K562 (cell line): Measurements from ENCODE around the gene UBAC2. TPM values are rescaled to one million over a fixed set of nuclear protein-coding genes. Genes with fewer than 3 reads are reported as not detected.

Source experiments
- BACH1 ChIP-seq: fragments of 200-800 bp; sonication (Bioruptor generic); IDR thresholded peaks from 2 replicates; pipeline ENCODE4 v1.6.1; 2016; ENCODE audit warnings: missing genetic modification characterization, missing compliant biosample characterization
- DLX4 ChIP-seq: fragments of 250-450 bp; sonication (Bioruptor Pico); IDR thresholded peaks from 2 replicates; pipeline ENCODE4 v1.6.1; 2021; ENCODE audit warnings: mild to moderate bottlenecking
- DPF2 ChIP-seq: fragments of 450-650 bp; IDR thresholded peaks from 2 replicates; pipeline ENCODE4 v1.6.1; 2016
- HDAC3 ChIP-seq: fragments of 450-650 bp; IDR thresholded peaks from 2 replicates; pipeline ENCODE4 v1.6.1; 2018; ENCODE audit warnings: borderline replicate concordance, mild to moderate bottlenecking, moderate library complexity; ENCODE audit not compliant: partially characterized antibody
- NCOA1 ChIP-seq: fragments of 450-650 bp; IDR thresholded peaks from 2 replicates; pipeline ENCODE4 v1.6.1; 2016; ENCODE audit warnings: low read depth
- NFIX ChIP-seq: fragments of 250-450 bp; sonication (Bioruptor Pico); IDR thresholded peaks from 2 replicates; pipeline ENCODE4 v1.4.0; 2020; ENCODE audit warnings: low read depth, mild to moderate bottlenecking, moderate library complexity
- NFYB ChIP-seq: IDR thresholded peaks from 2 replicates; pipeline ENCODE4 v1.6.1; 2011; ENCODE audit warnings: mild to moderate bottlenecking, moderate library complexity; ENCODE audit not compliant: insufficient read length; ENCODE audit errors: extremely low read depth
- RCOR1 ChIP-seq, 2 experiments: IDR thresholded peaks; 2 replicates each; pipeline ENCODE4 v1.6.1; 2012; ENCODE audit warnings: low read depth in 2 of 2, low read length in 2 of 2, borderline replicate concordance in 1 of 2, improper control_type of control experiment in 1 of 2
- TAF7 ChIP-seq: fragments of 450-650 bp; IDR thresholded peaks from 2 replicates; pipeline ENCODE4 v1.6.1; 2016; ENCODE audit warnings: missing genetic modification characterization, missing compliant biosample characterization
- TGIF2 ChIP-seq: sonication (generic); formaldehyde crosslinking; IDR thresholded peaks from 2 replicates; pipeline ENCODE4 v1.8.1; 2022; ENCODE audit warnings: mild to moderate bottlenecking, missing genetic modification reagents, moderate library complexity
- ZFP36 ChIP-seq: fragments of 150-350 bp; IDR thresholded peaks from 2 replicates; pipeline ENCODE4 v1.6.1; 2018; ENCODE audit warnings: low read length, low read depth; ENCODE audit not compliant: partially characterized antibody
- ZFPM2 ChIP-seq: fragments of 250-450 bp; sonication (Bioruptor Pico); IDR thresholded peaks from 2 replicates; pipeline ENCODE4 v1.5.1; 2022; ENCODE audit warnings: mild to moderate bottlenecking
- ZKSCAN3 ChIP-seq: fragments of 250-450 bp; sonication (Bioruptor Pico); IDR thresholded peaks from 2 replicates; pipeline ENCODE4 v1.4.0; 2020
- ZKSCAN8 ChIP-seq: fragments of 200-800 bp; sonication (Bioruptor generic); IDR thresholded peaks from 2 replicates; pipeline ENCODE4 v1.6.1; 2016; ENCODE audit warnings: missing genetic modification characterization, missing compliant biosample characterization
- ZNF124 ChIP-seq: sonication (generic); formaldehyde crosslinking; IDR thresholded peaks from 2 replicates; pipeline ENCODE4 v1.8.1; 2022; ENCODE audit warnings: missing genetic modification reagents
- ZNF830 ChIP-seq: fragments of 250-450 bp; sonication (Bioruptor Pico); IDR thresholded peaks from 2 replicates; pipeline ENCODE4 v1.5.0; 2021; ENCODE audit warnings: mild to moderate bottlenecking
- ZZZ3 ChIP-seq: fragments of 450-650 bp; IDR thresholded peaks from 2 replicates; pipeline ENCODE4 v1.6.1; 2016; ENCODE audit warnings: antibody characterized with exemption, mild to moderate bottlenecking, moderate library complexity
- polyA plus RNA-seq, 8 experiments: library from polyadenylated mRNA; depleted of rRNA in 4 of 8; stranded (reverse) in 5 of 8; unstranded in 3 of 8; fragments of >200 nt; fragmentation: Nextera tagmentation in 2 of 8; fragmentation: Illumina TruSeq in 1 of 8; extraction: Ambion mirVana in 2 of 8; extraction: Trizol in 1 of 8; gene quantifications; 2 replicates each; pipeline versions ENCODE4 v1.2.1 to v1.2.3, GENCODE V29; 2011 to 2014; ENCODE audit warnings: inconsistent platforms in 1 of 8, missing spikeins in 1 of 8
- total RNA-seq, 7 experiments: library from RNA; depleted of rRNA in 6 of 7; stranded (reverse); fragments of >200 nt in 6 of 7; fragmentation: Illumina TruSeq in 2 of 7; extraction: Trizol in 2 of 7; gene quantifications; 2 replicates each; pipeline versions ENCODE4 v1.2.1 to v1.2.3, GENCODE V29; 2011 to 2021; ENCODE audit warnings: low replicate concordance in 1 of 7
- TF ChIP-seq, protein P1 (sequence below): conservative IDR thresholded peaks from 2 replicates; pipeline ENCODE4 v1.6.1; 2011; ENCODE audit warnings: low read depth, mild to moderate bottlenecking, low read length; ENCODE audit not compliant: control insufficient read depth
- TF ChIP-seq, protein P2 (sequence below): sonication (generic); formaldehyde crosslinking; IDR thresholded peaks from 2 replicates; pipeline ENCODE4 v1.8.0; 2022; ENCODE audit warnings: mild to moderate bottlenecking, missing genetic modification reagents
- TF ChIP-seq, protein P3 (sequence below): fragments of 450-650 bp; formaldehyde crosslinking; IDR thresholded peaks from 2 replicates; pipeline ENCODE4 v1.4.0; 2020; ENCODE audit warnings: mild to moderate bottlenecking, moderate library complexity
- TF ChIP-seq, protein P4 (sequence below), 2 experiments: fragments of 250-450 bp in 1 of 2; fragments of 450-650 bp in 1 of 2; sonication (Bioruptor Pico) in 1 of 2; IDR thresholded peaks; 2 replicates each; pipeline versions ENCODE4 v1.6.1 to v1.8.0; 2016 to 2021; ENCODE audit warnings: mild to moderate bottlenecking in 2 of 2, moderate library complexity in 2 of 2, missing compliant biosample characterization in 1 of 2, missing genetic modification characterization in 1 of 2
- TF ChIP-seq, protein P5 (sequence below): fragments of 450-650 bp; IDR thresholded peaks from 2 replicates; pipeline ENCODE4 v1.6.1; 2017; ENCODE audit warnings: antibody characterized with exemption
- TF ChIP-seq, protein P6 (sequence below): fragments of 450-650 bp; IDR thresholded peaks from 2 replicates; pipeline ENCODE4 v1.6.1; 2016; ENCODE audit warnings: missing biosample characterization, missing genetic modification characterization

The UBAC2 gene
- total and polyA plus RNA-seq, 9 of the 15 experiments (the other 6 are each of a cell fraction or from before 2014, with no cell fraction given): 6.0 to 84.1 (median 32.3) TPM

- TF ChIP-seq ZFPM2 (CRISPR knock-in tag) (no peak), ZFP36 (no peak), NCOA1 (no peak), HDAC3 (peak; percentile 28), NFYB (no peak), BACH1 (tag) (no peak), TGIF2 (CRISPR knock-in tag) (no peak), DLX4 (CRISPR knock-in tag) (no peak), RCOR1 (IDR thresholded peaks at IDR 0.05; ENCODE audit: borderline replicate concordance in 1 of 2, low read depth in 2 of 2, low read length in 2 of 2) (peak in 1 of 2 experiments; percentile 69; a peak in 1 of 4 replicates), DPF2 (peak; percentile 92), ZKSCAN3 (no peak), NFIX (CRISPR knock-in tag) (no peak), ZKSCAN8 (no peak), ZNF830 (CRISPR knock-in tag) (no peak), ZZZ3 (no peak), ZNF124 (no peak), TAF7 (tag) (no peak)
- TF ChIP-seq, protein P1, sequence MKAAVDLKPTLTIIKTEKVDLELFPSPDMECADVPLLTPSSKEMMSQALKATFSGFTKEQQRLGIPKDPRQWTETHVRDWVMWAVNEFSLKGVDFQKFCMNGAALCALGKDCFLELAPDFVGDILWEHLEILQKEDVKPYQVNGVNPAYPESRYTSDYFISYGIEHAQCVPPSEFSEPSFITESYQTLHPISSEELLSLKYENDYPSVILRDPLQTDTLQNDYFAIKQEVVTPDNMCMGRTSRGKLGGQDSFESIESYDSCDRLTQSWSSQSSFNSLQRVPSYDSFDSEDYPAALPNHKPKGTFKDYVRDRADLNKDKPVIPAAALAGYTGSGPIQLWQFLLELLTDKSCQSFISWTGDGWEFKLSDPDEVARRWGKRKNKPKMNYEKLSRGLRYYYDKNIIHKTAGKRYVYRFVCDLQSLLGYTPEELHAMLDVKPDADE: no peak
- TF ChIP-seq, protein P2, sequence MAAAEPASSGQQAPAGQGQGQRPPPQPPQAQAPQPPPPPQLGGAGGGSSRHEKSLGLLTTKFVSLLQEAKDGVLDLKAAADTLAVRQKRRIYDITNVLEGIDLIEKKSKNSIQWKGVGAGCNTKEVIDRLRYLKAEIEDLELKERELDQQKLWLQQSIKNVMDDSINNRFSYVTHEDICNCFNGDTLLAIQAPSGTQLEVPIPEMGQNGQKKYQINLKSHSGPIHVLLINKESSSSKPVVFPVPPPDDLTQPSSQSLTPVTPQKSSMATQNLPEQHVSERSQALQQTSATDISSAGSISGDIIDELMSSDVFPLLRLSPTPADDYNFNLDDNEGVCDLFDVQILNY (CRISPR knock-in tag): no peak
- TF ChIP-seq, protein P3, sequence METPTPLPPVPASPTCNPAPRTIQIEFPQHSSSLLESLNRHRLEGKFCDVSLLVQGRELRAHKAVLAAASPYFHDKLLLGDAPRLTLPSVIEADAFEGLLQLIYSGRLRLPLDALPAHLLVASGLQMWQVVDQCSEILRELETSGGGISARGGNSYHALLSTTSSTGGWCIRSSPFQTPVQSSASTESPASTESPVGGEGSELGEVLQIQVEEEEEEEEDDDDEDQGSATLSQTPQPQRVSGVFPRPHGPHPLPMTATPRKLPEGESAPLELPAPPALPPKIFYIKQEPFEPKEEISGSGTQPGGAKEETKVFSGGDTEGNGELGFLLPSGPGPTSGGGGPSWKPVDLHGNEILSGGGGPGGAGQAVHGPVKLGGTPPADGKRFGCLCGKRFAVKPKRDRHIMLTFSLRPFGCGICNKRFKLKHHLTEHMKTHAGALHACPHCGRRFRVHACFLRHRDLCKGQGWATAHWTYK: no peak
- TF ChIP-seq, protein P4, sequence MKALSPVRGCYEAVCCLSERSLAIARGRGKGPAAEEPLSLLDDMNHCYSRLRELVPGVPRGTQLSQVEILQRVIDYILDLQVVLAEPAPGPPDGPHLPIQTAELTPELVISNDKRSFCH (CRISPR knock-in tag; IDR thresholded peaks at IDR 0.05): no peak
- TF ChIP-seq, protein P4 (tag; IDR thresholded peaks at IDR 0.05): no peak
- TF ChIP-seq, protein P5, sequence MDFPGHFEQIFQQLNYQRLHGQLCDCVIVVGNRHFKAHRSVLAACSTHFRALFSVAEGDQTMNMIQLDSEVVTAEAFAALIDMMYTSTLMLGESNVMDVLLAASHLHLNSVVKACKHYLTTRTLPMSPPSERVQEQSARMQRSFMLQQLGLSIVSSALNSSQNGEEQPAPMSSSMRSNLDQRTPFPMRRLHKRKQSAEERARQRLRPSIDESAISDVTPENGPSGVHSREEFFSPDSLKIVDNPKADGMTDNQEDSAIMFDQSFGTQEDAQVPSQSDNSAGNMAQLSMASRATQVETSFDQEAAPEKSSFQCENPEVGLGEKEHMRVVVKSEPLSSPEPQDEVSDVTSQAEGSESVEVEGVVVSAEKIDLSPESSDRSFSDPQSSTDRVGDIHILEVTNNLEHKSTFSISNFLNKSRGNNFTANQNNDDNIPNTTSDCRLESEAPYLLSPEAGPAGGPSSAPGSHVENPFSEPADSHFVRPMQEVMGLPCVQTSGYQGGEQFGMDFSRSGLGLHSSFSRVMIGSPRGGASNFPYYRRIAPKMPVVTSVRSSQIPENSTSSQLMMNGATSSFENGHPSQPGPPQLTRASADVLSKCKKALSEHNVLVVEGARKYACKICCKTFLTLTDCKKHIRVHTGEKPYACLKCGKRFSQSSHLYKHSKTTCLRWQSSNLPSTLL: no peak
- TF ChIP-seq, protein P6, sequence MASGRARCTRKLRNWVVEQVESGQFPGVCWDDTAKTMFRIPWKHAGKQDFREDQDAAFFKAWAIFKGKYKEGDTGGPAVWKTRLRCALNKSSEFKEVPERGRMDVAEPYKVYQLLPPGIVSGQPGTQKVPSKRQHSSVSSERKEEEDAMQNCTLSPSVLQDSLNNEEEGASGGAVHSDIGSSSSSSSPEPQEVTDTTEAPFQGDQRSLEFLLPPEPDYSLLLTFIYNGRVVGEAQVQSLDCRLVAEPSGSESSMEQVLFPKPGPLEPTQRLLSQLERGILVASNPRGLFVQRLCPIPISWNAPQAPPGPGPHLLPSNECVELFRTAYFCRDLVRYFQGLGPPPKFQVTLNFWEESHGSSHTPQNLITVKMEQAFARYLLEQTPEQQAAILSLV (tag): no peak
These were observed 49.1 kb upstream of the UBAC2 start (continued) for GRCh38 chr13:99151516-99151915.
